ENCODE data around the gene PRKG1. TPM values are rescaled to one million over a fixed set of nuclear protein-coding genes. Genes with fewer than 3 reads are reported as not detected.

The PRKG1 gene
- total RNA-seq, 1 experiment from 2014 or later: 10.4 TPM

DNA sequence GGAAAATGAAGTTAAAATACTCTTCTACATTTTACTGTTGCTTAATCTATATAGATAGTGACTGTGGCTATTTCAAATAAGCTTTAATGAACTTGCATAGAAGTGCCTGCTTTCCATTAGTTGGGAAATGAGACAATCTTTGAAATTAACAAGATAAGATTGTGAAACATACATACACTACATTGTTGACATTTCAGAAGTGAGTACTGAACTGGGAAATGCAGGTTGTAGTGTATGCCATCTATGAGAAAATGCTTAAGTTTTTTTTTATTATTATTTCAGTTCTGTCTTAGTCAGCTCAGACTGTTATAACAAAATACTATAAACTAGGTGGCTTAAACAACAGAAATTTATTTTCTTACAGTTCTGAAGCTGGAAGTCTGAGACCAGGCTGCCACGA lies 674.7 kb downstream of the PRKG1 start:
- H2BK20ac ChIP-seq (ENCODE audit: low read depth, low read length, poor library complexity, severe bottlenecking): no peak overlapping the region
- no peaks in the 10 kb centered on the region for H3K27me3 ChIP-seq (ENCODE audit: insufficient read depth, low read length)
- no peak overlapping the region for H4K91ac ChIP-seq (ENCODE audit: insufficient read length, low read depth, low read length)
- Mint-ChIP-seq H3K36me3 (ENCODE audit: insufficient read depth in 1 of 3, low read depth in 3 of 3) (no peaks in the 10 kb centered on the region), H3K4me3 (no peak overlapping the region), H3K27me3 (ENCODE audit: low read depth) (no peaks in the 10 kb centered on the region), H3K4me1 (peaks cover 6 to 8% of the 10 kb centered on the region in 2 experiments), H3K27ac (no peak overlapping the region), H3K9me3 (no peaks in the 10 kb centered on the region)
- H2BK120ac ChIP-seq (ENCODE audit: low read depth, low read length, poor library complexity, severe bottlenecking): no peak overlapping the region
- H3K79me1 ChIP-seq (ENCODE audit: insufficient read depth, low read depth, low read length, poor library complexity, severe bottlenecking): no peaks in the 10 kb centered on the region
- H2BK12ac ChIP-seq (ENCODE audit: insufficient read length, low read depth, low read length): no peak overlapping the region
- no peak overlapping the region for H4K8ac ChIP-seq (replicated peaks; ENCODE audit: insufficient read length, low read depth, low read length)
- H4K20me1 ChIP-seq (ENCODE audit: control insufficient read depth, insufficient read depth, insufficient read length): no peaks in the 10 kb centered on the region
- no peak overlapping the region for H2BK5ac ChIP-seq (ENCODE audit: insufficient read length, low read length)
- H2AFZ ChIP-seq (ENCODE audit: low read length): no peak overlapping the region
- no peaks in the 10 kb centered on the region for H3K23me2 ChIP-seq (ENCODE audit: insufficient read length, low read depth, low read length, poor library complexity, severe bottlenecking)
- H3K4me2 ChIP-seq (ENCODE audit: insufficient read depth, insufficient read length, low read length): no peak overlapping the region
- no peak overlapping the region for H3K27ac ChIP-seq (ENCODE audit: insufficient read length, low read depth, low read length)
- TF ChIP-seq, protein P1, sequence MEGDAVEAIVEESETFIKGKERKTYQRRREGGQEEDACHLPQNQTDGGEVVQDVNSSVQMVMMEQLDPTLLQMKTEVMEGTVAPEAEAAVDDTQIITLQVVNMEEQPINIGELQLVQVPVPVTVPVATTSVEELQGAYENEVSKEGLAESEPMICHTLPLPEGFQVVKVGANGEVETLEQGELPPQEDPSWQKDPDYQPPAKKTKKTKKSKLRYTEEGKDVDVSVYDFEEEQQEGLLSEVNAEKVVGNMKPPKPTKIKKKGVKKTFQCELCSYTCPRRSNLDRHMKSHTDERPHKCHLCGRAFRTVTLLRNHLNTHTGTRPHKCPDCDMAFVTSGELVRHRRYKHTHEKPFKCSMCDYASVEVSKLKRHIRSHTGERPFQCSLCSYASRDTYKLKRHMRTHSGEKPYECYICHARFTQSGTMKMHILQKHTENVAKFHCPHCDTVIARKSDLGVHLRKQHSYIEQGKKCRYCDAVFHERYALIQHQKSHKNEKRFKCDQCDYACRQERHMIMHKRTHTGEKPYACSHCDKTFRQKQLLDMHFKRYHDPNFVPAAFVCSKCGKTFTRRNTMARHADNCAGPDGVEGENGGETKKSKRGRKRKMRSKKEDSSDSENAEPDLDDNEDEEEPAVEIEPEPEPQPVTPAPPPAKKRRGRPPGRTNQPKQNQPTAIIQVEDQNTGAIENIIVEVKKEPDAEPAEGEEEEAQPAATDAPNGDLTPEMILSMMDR (conservative IDR thresholded peaks at IDR 0.05): no peak
- H3K18ac ChIP-seq (ENCODE audit: insufficient read length, low read depth, low read length): no peak overlapping the region
- H3K14ac ChIP-seq (ENCODE audit: insufficient read depth, low read length): no peak overlapping the region
- no peak overlapping the region for H2BK15ac ChIP-seq (ENCODE audit: low read depth, low read length)
- H3K4me1 ChIP-seq (ENCODE audit: insufficient read depth, low read length): peaks cover 4% of the 10 kb centered on the region; the same call in 1 of the 2 replicates
- H3T11ph ChIP-seq (ENCODE audit: low read length): no peak overlapping the region
- H3K79me2 ChIP-seq (ENCODE audit: insufficient read depth, low read length): no peaks in the 10 kb centered on the region; the same call in 1 of the 2 replicates
- no peak overlapping the region for H3K23ac ChIP-seq (ENCODE audit: insufficient read length, low read depth, low read length)
- H3K4ac ChIP-seq (ENCODE audit: low read depth, low read length): no peak overlapping the region
- H3K9me3 ChIP-seq (ENCODE audit: control insufficient read depth, low read depth, low read length): no peaks in the 10 kb centered on the region
- no peak overlapping the region for H2AK5ac ChIP-seq (ENCODE audit: insufficient read length, low read length)
- no peak overlapping the region for H4K5ac ChIP-seq (ENCODE audit: insufficient read length, low read depth, low read length)
- no peak overlapping the region for H3K56ac ChIP-seq (ENCODE audit: insufficient read length, low read depth, low read length)
- no peak for DNase-seq
- H3K9ac ChIP-seq (ENCODE audit: extremely low read depth, insufficient read length, low read length): no peak overlapping the region
- WGBS (ENCODE audit: extremely low coverage, insufficient read length, low lambda C conversion rate): no CpG with 5 or more reads among the region's 1 CpG

All from H9 (cell line).